ENCODE data around the gene P2RY1.
"Not testable (repeated sequence)": the region's sequence is repeated elsewhere in the genome, so short reads cannot be mapped to it uniquely, and the experiment has no call there.

Gene P2RY1

DNA sequence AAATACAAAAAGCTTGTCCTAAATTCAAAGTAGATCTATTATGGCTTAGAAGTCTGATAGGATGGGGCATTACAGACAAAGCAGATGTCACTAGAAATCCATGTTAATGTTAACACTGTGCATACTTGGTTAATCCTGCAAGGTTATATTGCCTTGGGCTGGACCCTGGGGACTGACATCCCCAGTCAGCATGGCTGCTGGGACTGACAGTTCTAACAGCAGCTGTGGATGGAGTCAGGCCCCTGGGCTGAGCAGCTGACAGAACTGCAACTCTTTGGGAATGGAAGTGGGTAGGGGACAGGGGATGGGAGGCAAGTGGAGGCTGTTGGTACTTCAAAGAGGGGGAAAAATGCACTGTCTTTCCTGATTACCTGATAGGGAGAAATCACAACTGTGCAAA lies 7.5 kb downstream of the P2RY1 start:
- H3K4me1 ChIP-seq (ENCODE audit: control insufficient read depth, insufficient read depth, low read length) = no peaks in the 10 kb centered on the region
- no peak overlapping the region for H3K9ac ChIP-seq (ENCODE audit: low read length)
- H3K36me3 ChIP-seq (ENCODE audit: control insufficient read depth, insufficient read depth, low read length) = no peaks in the 10 kb centered on the region

DNA sequence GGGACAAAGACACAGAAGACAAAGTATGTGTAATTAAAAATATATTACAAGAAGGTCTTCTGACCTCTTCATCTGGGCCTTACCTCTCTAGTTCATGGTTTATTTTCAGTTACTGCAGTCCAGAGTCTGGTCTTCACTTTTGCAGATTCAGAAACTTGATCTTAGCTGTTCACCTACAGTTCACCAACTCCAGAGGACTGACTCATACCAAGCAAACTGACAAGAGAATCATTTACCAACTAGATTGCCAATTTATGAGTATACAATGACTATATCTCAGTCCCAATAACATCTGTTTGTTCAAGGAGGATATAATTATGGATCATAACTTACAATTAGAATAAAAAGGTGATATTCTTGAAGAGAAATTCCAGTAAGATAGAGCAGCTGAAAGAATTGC lies 9.0 kb downstream of the P2RY1 start:
- H3K9ac ChIP-seq (ENCODE audit: low read length) = no peak overlapping the region
- H3K27me3 ChIP-seq (ENCODE audit: control insufficient read depth, insufficient read depth, low read length) = no peaks in the 10 kb centered on the region
- no peaks in the 10 kb centered on the region for H3K4me1 ChIP-seq (ENCODE audit: control insufficient read depth, insufficient read depth, low read length)
- no peaks in the 10 kb centered on the region for H3K9me3 ChIP-seq (ENCODE audit: control insufficient read depth, low read length)
- H3K36me3 ChIP-seq (ENCODE audit: control insufficient read depth, insufficient read depth, low read length) = no peaks in the 10 kb centered on the region
- H3K4me3 ChIP-seq (ENCODE audit: low read length) = no peak overlapping the region

More for the DNA sequence above, 7.5 kb downstream of the P2RY1 start:
- Histone ChIP-seq H3K9me3 (ENCODE audit: control insufficient read depth, low read length) (no peaks in the 10 kb centered on the region), H3K4me3 (ENCODE audit: low read length) (no peak overlapping the region), H3K27me3 (ENCODE audit: control insufficient read depth, insufficient read depth, low read length) (no peaks in the 10 kb centered on the region)

- H3K4me3 ChIP-seq (ENCODE audit: low read length); H3K9ac ChIP-seq (ENCODE audit: low read length); H3K4me1 ChIP-seq (ENCODE audit: control insufficient read depth, insufficient read depth, low read length); H3K9me3 ChIP-seq (ENCODE audit: control insufficient read depth, low read length); H3K36me3 ChIP-seq (ENCODE audit: control insufficient read depth, insufficient read depth, low read length); H3K27me3 ChIP-seq (ENCODE audit: control insufficient read depth, insufficient read depth, low read length): not testable (repeated sequence)
Observed at GRCh38 chr3:152846572-152847202, 11.8 kb downstream of the P2RY1 start.

DNA sequence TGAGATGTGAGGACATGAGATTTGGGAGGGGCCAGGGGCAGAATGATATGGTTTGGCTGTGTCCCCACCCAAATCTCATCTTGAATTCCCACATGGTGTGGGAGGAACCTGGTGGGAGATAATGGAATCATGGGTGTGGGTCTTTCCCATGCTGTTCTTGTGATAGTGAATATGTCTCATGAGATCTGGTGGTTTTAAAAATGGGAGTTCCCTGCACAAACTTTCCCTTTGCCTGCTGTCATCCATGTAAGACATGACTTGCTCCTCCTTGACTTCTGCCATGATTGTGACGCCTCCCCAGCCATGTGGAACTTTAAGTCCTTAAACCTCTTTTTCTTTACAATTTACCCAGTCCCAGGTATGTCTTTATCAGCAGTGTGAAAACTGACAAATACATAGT lies 12.7 kb downstream of the P2RY1 start:
- not testable (repeated sequence) for H3K36me3 ChIP-seq (ENCODE audit: control insufficient read depth, insufficient read depth, low read length); H3K9me3 ChIP-seq (ENCODE audit: control insufficient read depth, low read length); H3K9ac ChIP-seq (ENCODE audit: low read length); H3K4me3 ChIP-seq (ENCODE audit: low read length); H3K4me1 ChIP-seq (ENCODE audit: control insufficient read depth, insufficient read depth, low read length); H3K27me3 ChIP-seq (ENCODE audit: control insufficient read depth, insufficient read depth, low read length)

- no peaks in the 10 kb centered on the region for H3K9me3 ChIP-seq (ENCODE audit: control insufficient read depth, low read length)
- H3K4me1 ChIP-seq (ENCODE audit: control insufficient read depth, insufficient read depth, low read length) = no peaks in the 10 kb centered on the region
- H3K4me3 ChIP-seq (ENCODE audit: low read length) = no peak overlapping the region
- no peaks in the 10 kb centered on the region for H3K27me3 ChIP-seq (ENCODE audit: control insufficient read depth, insufficient read depth, low read length)
- H3K36me3 ChIP-seq (ENCODE audit: control insufficient read depth, insufficient read depth, low read length) = no peaks in the 10 kb centered on the region
- H3K9ac ChIP-seq (ENCODE audit: low read length) = no peak overlapping the region
Observed at GRCh38 chr3:152849996-152850578, 15.2 kb downstream of the P2RY1 start.

DNA sequence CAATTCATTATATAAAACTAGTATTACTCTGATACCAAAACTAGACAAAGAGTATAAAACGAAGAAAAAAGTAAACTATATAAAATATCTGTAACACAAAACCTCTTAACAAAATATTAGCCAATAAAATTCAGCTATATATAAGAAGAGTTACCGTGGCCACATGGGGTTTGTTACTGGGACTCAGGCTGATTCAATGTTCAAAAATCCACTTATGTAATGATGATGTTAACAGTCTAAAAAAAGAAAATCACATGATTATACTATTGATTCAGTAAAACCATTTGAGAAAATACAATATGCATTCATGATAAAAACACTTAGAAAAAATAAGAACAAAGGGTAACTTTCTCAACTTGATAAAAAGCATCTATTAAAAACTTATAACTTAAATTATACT lies 18.3 kb downstream of the P2RY1 start:
- no peaks in the 10 kb centered on the region for H3K27me3 ChIP-seq (ENCODE audit: control insufficient read depth, insufficient read depth, low read length)
- no peaks in the 10 kb centered on the region for H3K36me3 ChIP-seq (ENCODE audit: control insufficient read depth, insufficient read depth, low read length)
- H3K4me3 ChIP-seq (ENCODE audit: low read length) = no peak overlapping the region
- H3K4me1 ChIP-seq (ENCODE audit: control insufficient read depth, insufficient read depth, low read length) = no peaks in the 10 kb centered on the region
- H3K9ac ChIP-seq (ENCODE audit: low read length) = no peak overlapping the region
- H3K9me3 ChIP-seq (ENCODE audit: control insufficient read depth, low read length) = no peaks in the 10 kb centered on the region

GRCh38 chr3:152857082-152857481 lies 22.2 kb downstream of the P2RY1 start:
- H3K9ac ChIP-seq (ENCODE audit: low read length) = no peak overlapping the region
- no peaks in the 10 kb centered on the region for H3K36me3 ChIP-seq (ENCODE audit: control insufficient read depth, insufficient read depth, low read length)
- H3K9me3 ChIP-seq (ENCODE audit: control insufficient read depth, low read length) = no peaks in the 10 kb centered on the region
- no peak overlapping the region for H3K4me3 ChIP-seq (ENCODE audit: low read length)
- no peaks in the 10 kb centered on the region for H3K4me1 ChIP-seq (ENCODE audit: control insufficient read depth, insufficient read depth, low read length)
- H3K27me3 ChIP-seq (ENCODE audit: control insufficient read depth, insufficient read depth, low read length) = no peaks in the 10 kb centered on the region

- H3K36me3 ChIP-seq (ENCODE audit: control insufficient read depth, insufficient read depth, low read length) = no peaks in the 10 kb centered on the region
- H3K27me3 ChIP-seq (ENCODE audit: control insufficient read depth, insufficient read depth, low read length) = no peaks in the 10 kb centered on the region
- H3K4me3 ChIP-seq (ENCODE audit: low read length) = no peak overlapping the region
- no peaks in the 10 kb centered on the region for H3K4me1 ChIP-seq (ENCODE audit: control insufficient read depth, insufficient read depth, low read length)
- H3K9ac ChIP-seq (ENCODE audit: low read length) = no peak overlapping the region
- no peaks in the 10 kb centered on the region for H3K9me3 ChIP-seq (ENCODE audit: control insufficient read depth, low read length)
Observed at GRCh38 chr3:152858170-152858800, 23.4 kb downstream of the P2RY1 start.

- no peaks in the 10 kb centered on the region for H3K9me3 ChIP-seq (ENCODE audit: control insufficient read depth, low read length)
- no peak overlapping the region for H3K9ac ChIP-seq (ENCODE audit: low read length)
- no peaks in the 10 kb centered on the region for H3K36me3 ChIP-seq (ENCODE audit: control insufficient read depth, insufficient read depth, low read length)
- H3K4me1 ChIP-seq (ENCODE audit: control insufficient read depth, insufficient read depth, low read length) = no peaks in the 10 kb centered on the region
- H3K4me3 ChIP-seq (ENCODE audit: low read length) = no peak overlapping the region
- no peaks in the 10 kb centered on the region for H3K27me3 ChIP-seq (ENCODE audit: control insufficient read depth, insufficient read depth, low read length)
Observed at GRCh38 chr3:152860736-152861135, 25.8 kb downstream of the P2RY1 start.

DNA sequence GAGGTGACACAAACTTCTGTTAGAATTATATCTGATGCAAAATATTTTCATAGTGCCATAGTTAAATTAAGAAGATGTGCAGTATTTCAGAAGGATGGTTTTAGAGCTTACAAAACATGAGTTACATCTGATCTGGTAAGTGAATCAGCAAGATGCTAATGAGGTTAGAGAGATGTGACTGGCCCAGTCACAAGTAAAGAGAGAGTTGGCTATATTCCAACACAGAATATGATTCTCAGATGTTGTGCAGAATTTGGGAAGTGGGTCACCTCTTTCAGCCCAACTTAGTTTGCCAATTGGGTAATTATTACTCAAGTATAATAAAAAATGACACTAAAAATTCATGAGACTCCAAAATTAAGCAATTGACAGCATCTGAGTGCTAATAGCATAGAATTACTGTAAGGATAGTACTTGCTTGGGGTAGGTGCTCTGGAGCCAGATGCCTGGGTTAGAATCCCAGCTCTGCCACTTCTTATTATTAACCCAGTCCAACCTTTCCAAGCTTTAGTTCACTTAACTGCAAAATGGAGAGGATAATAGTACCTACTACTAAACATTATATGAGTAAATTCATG lies 30.8 kb downstream of the P2RY1 start:
- Histone ChIP-seq H3K9ac (ENCODE audit: low read length) (no peak overlapping the region), H3K36me3 (ENCODE audit: control insufficient read depth, insufficient read depth, low read length) (no peaks in the 10 kb centered on the region), H3K9me3 (ENCODE audit: control insufficient read depth, low read length) (no peaks in the 10 kb centered on the region), H3K4me1 (ENCODE audit: control insufficient read depth, insufficient read depth, low read length) (no peaks in the 10 kb centered on the region), H3K27me3 (ENCODE audit: control insufficient read depth, insufficient read depth, low read length) (no peaks in the 10 kb centered on the region), H3K4me3 (ENCODE audit: low read length) (no peak overlapping the region)

DNA sequence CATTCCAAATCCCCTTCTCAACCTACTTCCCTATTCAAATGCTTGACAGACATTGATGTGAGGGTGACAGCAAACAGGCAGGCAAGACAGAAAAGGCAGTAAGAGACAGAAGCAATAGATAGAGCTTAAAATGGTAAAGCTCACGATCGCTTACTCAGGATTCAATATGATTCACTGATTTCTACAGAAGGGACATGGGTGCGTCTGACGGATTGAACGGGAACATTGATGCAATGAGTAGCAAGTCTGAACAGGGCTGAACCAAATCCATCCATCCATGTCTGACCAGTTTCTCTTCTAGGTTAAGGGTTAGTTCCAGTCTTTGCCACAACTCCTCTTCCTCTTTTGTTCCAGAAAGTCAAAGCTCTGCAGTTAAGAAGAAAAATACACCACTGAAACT lies 35.1 kb downstream of the P2RY1 start:
- Histone ChIP-seq H3K9me3 (ENCODE audit: control insufficient read depth, low read length) (no peaks in the 10 kb centered on the region), H3K9ac (ENCODE audit: low read length) (no peak overlapping the region), H3K27me3 (ENCODE audit: control insufficient read depth, insufficient read depth, low read length) (no peaks in the 10 kb centered on the region), H3K4me1 (ENCODE audit: control insufficient read depth, insufficient read depth, low read length) (no peaks in the 10 kb centered on the region), H3K36me3 (ENCODE audit: control insufficient read depth, insufficient read depth, low read length) (no peaks in the 10 kb centered on the region), H3K4me3 (ENCODE audit: low read length) (no peak overlapping the region)

DNA sequence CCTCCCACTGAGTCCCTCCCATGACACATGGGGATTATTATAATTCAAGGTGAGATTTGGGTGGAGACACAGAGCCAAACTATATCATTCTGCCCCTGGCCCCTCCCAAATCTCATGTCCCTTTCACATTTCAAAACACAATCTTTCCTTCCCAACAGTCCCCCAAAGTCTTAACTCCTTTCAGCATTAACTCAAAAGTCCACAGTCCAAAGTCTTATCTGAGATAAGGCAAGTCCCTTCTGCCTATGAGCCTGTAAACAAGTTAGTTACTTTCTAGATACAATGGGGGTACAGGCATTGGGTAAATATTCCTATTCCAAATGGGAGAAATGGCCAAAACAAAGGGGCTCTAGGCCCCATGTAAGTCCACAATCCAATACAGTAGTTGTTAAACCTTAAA lies 38.4 kb downstream of the P2RY1 start:
- H3K9me3 ChIP-seq (ENCODE audit: control insufficient read depth, low read length); H3K9ac ChIP-seq (ENCODE audit: low read length); H3K4me3 ChIP-seq (ENCODE audit: low read length); H3K36me3 ChIP-seq (ENCODE audit: control insufficient read depth, insufficient read depth, low read length); H3K27me3 ChIP-seq (ENCODE audit: control insufficient read depth, insufficient read depth, low read length); H3K4me1 ChIP-seq (ENCODE audit: control insufficient read depth, insufficient read depth, low read length): not testable (repeated sequence)
